Spleen (tissue), 11 donors: ENCODE results near the gene SUN1. TPM values are rescaled to one million over a fixed set of nuclear protein-coding genes. Genes with fewer than 3 reads are reported as not detected.

Experiments used
- DNase-seq: peaks from one replicate; pipeline ENCODE4 v3.0.0-alpha.2; 2020
- H3K27ac ChIP-seq, 8 donors: fragments of 200-600 bp; sonication (generic) in 7 of 8; 1 replicate in 4 of 8; 2 replicates in 4 of 8; pipeline versions ENCODE4 v1.5.0 to v1.8.0; 2016 to 2021; ENCODE audit warnings: inconsistent platforms in 4 of 8, mild to moderate bottlenecking in 4 of 8, moderate library complexity in 1 of 8
- H3K27me3 ChIP-seq, 7 donors: fragments of 200-600 bp; sonication (generic) in 6 of 7; replicated peaks in 1 of 7; 1 replicate in 4 of 7; 2 replicates in 3 of 7; pipeline versions ENCODE4 v1.5.0 to v1.8.0; 2016 to 2021; ENCODE audit warnings: inconsistent platforms in 3 of 7, mild to moderate bottlenecking in 1 of 7
- H3K36me3 ChIP-seq, 6 donors: fragments of 200-600 bp; sonication (generic) in 5 of 6; 1 replicate in 4 of 6; 2 replicates in 2 of 6; pipeline versions ENCODE4 v1.5.0 to v1.8.0; 2016 to 2021; ENCODE audit warnings: inconsistent platforms in 2 of 6
- H3K4me1 ChIP-seq, 6 donors: fragments of 200-600 bp; sonication (generic) in 5 of 6; 1 replicate in 3 of 6; 2 replicates in 3 of 6; pipeline versions ENCODE4 v1.5.0 to v1.8.0; 2016 to 2021; ENCODE audit warnings: inconsistent platforms in 3 of 6
- H3K4me3 ChIP-seq, 8 donors: fragments of 200-600 bp; sonication (generic) in 7 of 8; 1 replicate in 4 of 8; 2 replicates in 4 of 8; pipeline versions ENCODE4 v1.5.0 to v1.8.0; 2016 to 2021; ENCODE audit warnings: inconsistent platforms in 4 of 8, mild to moderate bottlenecking in 4 of 8, moderate library complexity in 2 of 8
- H3K9me3 ChIP-seq, 8 donors: fragments of 200-600 bp; sonication (generic) in 7 of 8; 1 replicate in 4 of 8; 2 replicates in 4 of 8; pipeline versions ENCODE4 v1.5.0 to v1.8.0; 2016 to 2021; ENCODE audit warnings: inconsistent platforms in 4 of 8
- POLR2A ChIP-seq, 3 donors: fragments of 450-650 bp; IDR thresholded peaks; one replicate each; pipeline ENCODE4 v1.5.1; 2017; ENCODE audit warnings: antibody characterized with exemption in 3 of 3, mild to moderate bottlenecking in 1 of 3
- POLR2AphosphoS5 ChIP-seq, 3 donors: sonication (generic); formaldehyde crosslinking; IDR thresholded peaks; one replicate each; pipeline ENCODE4 v1.5.1; 2017; ENCODE audit warnings: antibody characterized with exemption in 3 of 3
- WGBS, 5 donors: extraction: QIAGEN DNeasy Blood & Tissue Kit in 3 of 5; methylation state at CpG; one replicate each; pipeline versions ENCODE4 v1.1.5 to v1.1.7; 2013 to 2018; 5-methylcytosine and 5-hydroxymethylcytosine counted together
- intact Hi-C: fragments of 100-400 bp; cut with DNase I; formaldehyde crosslinking; loops from one replicate; pipeline ENCODE4 v1.15.0; 2023; ENCODE audit warnings: low total_unique reads
- polyA plus RNA-seq, 3 donors: library from polyadenylated mRNA; stranded (reverse); fragments of 200-250 nt; gene quantifications; one replicate each; pipeline ENCODE4 v1.2.1, GENCODE V29; 2013
- total RNA-seq, 7 donors: library from RNA; depleted of rRNA in 3 of 7; stranded (reverse); fragments of >200 nt in 3 of 7; fragmentation: NEBNext Ultra II Directional in 4 of 7; extraction: Animal tissue kit (Norgen Biotek cat#: 25700) in 4 of 7; gene quantifications; one replicate each; pipeline versions ENCODE4 v1.1.0 to v1.2.1, GENCODE V29; 2016 to 2021
- TF ChIP-seq, protein P1 (sequence below), 11 experiments: fragments of 200-600 bp in 7 of 11; fragments of 450-650 bp in 4 of 11; sonication (generic) in 4 of 11; IDR thresholded peaks in 8 of 11; conservative IDR thresholded peaks in 3 of 11; 1 replicate in 7 of 11; 2 replicates in 4 of 11; pipeline versions ENCODE4 v1.4.0 to v1.8.0; 2016 to 2021; ENCODE audit warnings: antibody characterized with exemption in 11 of 11, inconsistent platforms in 4 of 11, mild to moderate bottlenecking in 1 of 11
- donor health status: healthy with polysubstance abuse.
- donor health status: DM: no; HTN: no; CAD: no; lungs with moderate emphysema.
- donor health status: DM: no; HTN: no; CAD: no.
- donor health status: Bipolar disorder and iron deficiency.
- donor health status: healthy.
- donor health status: DM: no; HTN: no; CAD: no.
- donor health status: DM: yes; HTN: yes; CAD: no.

SUN1 gene
- total and polyA plus RNA-seq, 10 donors = 33.2 to 181 (median 135) TPM

DNA sequence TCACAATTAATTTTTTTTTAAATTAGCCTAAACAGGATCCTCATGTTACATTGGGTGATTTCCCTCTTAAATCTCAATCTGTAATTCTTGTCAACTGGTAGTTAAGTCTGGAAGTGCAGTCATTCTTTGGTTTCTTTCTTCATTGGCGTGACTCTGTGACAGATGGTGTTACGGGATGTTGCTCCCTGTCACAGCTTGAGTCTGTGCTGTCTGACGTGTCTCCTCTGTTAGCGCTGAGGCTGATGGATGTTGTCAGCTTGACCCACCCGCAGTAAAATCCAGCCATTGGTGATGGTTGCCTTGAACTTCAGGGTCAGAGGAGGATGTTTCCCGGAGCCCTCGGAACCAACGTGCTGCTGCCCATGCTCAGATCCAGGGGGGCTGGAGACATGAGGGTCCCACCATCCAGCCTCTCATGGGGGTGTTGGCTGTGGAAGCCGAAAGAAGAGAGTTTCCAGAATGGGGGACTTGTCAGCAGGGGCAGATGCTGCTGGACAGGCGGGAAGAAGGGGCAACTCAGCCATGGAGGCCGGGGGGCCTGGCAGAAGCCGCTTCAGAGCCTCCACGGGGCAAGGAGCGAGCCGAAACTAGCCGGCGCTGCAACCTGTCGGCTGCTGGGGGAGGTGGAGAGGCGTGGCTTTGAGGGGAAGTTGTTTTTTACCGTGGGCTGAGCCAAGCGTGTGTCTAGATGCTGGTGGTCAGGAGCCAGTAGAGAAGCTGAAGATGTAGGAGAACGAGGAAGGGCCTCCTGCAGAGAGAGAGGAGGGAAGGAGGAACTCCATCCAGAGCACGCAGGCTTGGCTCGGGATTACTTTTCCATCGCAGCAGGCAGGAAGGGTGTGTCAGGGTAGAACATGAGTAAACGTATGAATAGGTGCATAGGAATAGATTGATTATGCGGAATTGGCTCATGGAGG, 3.5 kb downstream of the SUN1 start:
- TF ChIP-seq, protein P1, sequence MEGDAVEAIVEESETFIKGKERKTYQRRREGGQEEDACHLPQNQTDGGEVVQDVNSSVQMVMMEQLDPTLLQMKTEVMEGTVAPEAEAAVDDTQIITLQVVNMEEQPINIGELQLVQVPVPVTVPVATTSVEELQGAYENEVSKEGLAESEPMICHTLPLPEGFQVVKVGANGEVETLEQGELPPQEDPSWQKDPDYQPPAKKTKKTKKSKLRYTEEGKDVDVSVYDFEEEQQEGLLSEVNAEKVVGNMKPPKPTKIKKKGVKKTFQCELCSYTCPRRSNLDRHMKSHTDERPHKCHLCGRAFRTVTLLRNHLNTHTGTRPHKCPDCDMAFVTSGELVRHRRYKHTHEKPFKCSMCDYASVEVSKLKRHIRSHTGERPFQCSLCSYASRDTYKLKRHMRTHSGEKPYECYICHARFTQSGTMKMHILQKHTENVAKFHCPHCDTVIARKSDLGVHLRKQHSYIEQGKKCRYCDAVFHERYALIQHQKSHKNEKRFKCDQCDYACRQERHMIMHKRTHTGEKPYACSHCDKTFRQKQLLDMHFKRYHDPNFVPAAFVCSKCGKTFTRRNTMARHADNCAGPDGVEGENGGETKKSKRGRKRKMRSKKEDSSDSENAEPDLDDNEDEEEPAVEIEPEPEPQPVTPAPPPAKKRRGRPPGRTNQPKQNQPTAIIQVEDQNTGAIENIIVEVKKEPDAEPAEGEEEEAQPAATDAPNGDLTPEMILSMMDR (IDR thresholded peaks at IDR 0.05 in 8 of 11, conservative IDR thresholded peaks at IDR 0.05 in 3 of 11) = no peak
- TF ChIP-seq POLR2AphosphoS5 (IDR thresholded peaks at IDR 0.05) (peak in 1 of 3 donors; percentile 38), POLR2A (IDR thresholded peaks at IDR 0.05) (no peak)
- H3K9me3 ChIP-seq = no peaks in the 10 kb centered on the region
- H3K27me3 ChIP-seq = no peaks in the 10 kb centered on the region
- peaks cover 0 to 54% (median 24%) of the 10 kb centered on the region in 6 donors for H3K36me3 ChIP-seq
- WGBS, 5 donors = 61 to 74% (median 65%) methylated on average over 27 of the region's 27 CpGs
- intact Hi-C loops = loop anchor here (10.0 kb wide), 1 partner anchor 51 kb away; no protein-coding TSS in a partner anchor
- peaks cover 21 to 60% (median 46%) of the 10 kb centered on the region in 6 donors for H3K4me1 ChIP-seq
- peak overlapping the region in 7 of 8 donors; percentile 13 to 82 (median 35) for H3K27ac ChIP-seq
- no peak overlapping the region for H3K4me3 ChIP-seq
- peak; percentile 76 for DNase-seq

DNA sequence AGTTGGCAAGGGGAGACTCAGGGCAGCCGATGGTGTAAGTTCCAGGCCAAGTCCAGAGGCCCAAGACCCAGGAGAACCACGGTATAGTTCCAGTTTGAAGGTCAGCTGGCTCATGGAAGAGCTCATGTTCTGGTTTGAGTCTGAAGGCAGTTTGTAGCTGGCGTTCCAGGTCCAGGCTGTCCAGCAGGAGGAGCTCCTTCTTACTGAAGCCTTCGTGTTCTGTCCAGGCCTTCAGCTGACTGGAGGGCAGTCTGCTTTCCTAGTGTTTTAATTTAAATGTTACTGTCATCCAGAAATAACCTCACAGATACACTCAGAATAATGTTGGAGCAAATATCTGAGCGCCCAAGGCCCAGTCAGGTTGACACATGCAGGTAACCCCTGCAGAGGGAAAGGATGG, 4.2 kb downstream of the SUN1 start:
- no peak for TF ChIP-seq POLR2A (IDR thresholded peaks at IDR 0.05)
- TF ChIP-seq, protein P1 (IDR thresholded peaks at IDR 0.05 in 8 of 11, conservative IDR thresholded peaks at IDR 0.05 in 3 of 11) = peak in 5 of 11 experiments; percentile 10 to 40 (median 38)
- H3K9me3 ChIP-seq = no peaks in the 10 kb centered on the region
- H3K36me3 ChIP-seq = peaks cover 0 to 59% (median 24%) of the 10 kb centered on the region in 6 donors
- DNase-seq = no peak
- peak overlapping the region in 7 of 8 donors; percentile 13 to 82 (median 35) for H3K27ac ChIP-seq
- H3K4me1 ChIP-seq = peaks cover 19 to 53% (median 40%) of the 10 kb centered on the region in 6 donors
- intact Hi-C loops = loop anchor here (10.0 kb wide), 1 partner anchor 52 kb away; no protein-coding TSS in a partner anchor
- WGBS, 5 donors = 69 to 87% (median 77%) methylated on average over 5 of the region's 5 CpGs
- no peak overlapping the region for H3K4me3 ChIP-seq
- H3K27me3 ChIP-seq = no peaks in the 10 kb centered on the region

DNA sequence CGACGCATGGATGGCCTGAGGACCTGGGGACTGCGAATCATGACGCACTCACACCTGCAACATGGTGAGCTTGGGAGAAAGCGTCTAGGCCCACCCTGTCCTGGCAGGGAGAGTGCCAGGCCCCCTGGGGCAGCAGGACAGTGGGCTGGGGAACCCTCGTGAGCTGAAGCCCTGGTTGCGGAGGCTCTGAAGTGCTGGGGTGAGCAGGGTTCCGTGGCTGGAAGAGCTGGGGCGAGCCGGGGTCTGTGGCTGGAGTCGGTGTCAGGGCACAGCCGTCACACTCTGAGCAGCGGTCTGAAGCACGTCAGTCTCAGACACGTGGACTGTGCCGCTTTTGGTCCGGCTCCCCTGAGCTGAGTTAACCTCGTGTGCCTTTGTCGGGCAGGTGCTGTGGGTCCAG, 4.7 kb downstream of the SUN1 start:
- peaks cover 13 to 47% (median 34%) of the 10 kb centered on the region in 6 donors for H3K4me1 ChIP-seq
- H3K4me3 ChIP-seq = no peak overlapping the region
- intact Hi-C loops = loop anchor here (10.0 kb wide), 1 partner anchor 52 kb away; no protein-coding TSS in a partner anchor
- WGBS, 5 donors = 92 to 96% (median 94%) methylated on average over 19 of the region's 19 CpGs
- H3K9me3 ChIP-seq = no peaks in the 10 kb centered on the region
- DNase-seq = peak; percentile 56
- H3K27ac ChIP-seq = peak overlapping the region in 4 of 8 donors; percentile 17 to 82 (median 52)
- no peak for TF ChIP-seq POLR2A (IDR thresholded peaks at IDR 0.05)
- TF ChIP-seq, protein P1 (IDR thresholded peaks at IDR 0.05 in 8 of 11, conservative IDR thresholded peaks at IDR 0.05 in 3 of 11) = no peak
- TF ChIP-seq POLR2AphosphoS5 (IDR thresholded peaks at IDR 0.05) = peak in 1 of 3 donors; percentile 33
- peaks cover 0 to 65% (median 29%) of the 10 kb centered on the region in 6 donors for H3K36me3 ChIP-seq
- no peaks in the 10 kb centered on the region for H3K27me3 ChIP-seq
